Loucy (cell line): ENCODE data around the gene BABAM2.

Experiments
- H2AFZ ChIP-seq: fragments of 200-600 bp; sonication (generic); 2 replicates; pipeline ENCODE4 v1.6.0; 2016; ENCODE audit warnings: antibody characterized with exemption, mild to moderate bottlenecking, low read length, moderate library complexity
- H3F3A ChIP-seq: fragments of 200-600 bp; 2 replicates; pipeline ENCODE4 v1.6.0; 2016; ENCODE audit warnings: antibody characterized with exemption, low read depth, mild to moderate bottlenecking
- H3K27me3 ChIP-seq: fragments of 200-600 bp; sonication (generic); 2 replicates; pipeline ENCODE4 v1.6.1; 2014; ENCODE audit warnings: low read length, mild to moderate bottlenecking; ENCODE audit not compliant: insufficient read depth, poor library complexity, severe bottlenecking
- H3K36me3 ChIP-seq: fragments of 200-600 bp; sonication (generic); 2 replicates; pipeline ENCODE4 v1.6.1; 2016; ENCODE audit warnings: low read length; ENCODE audit not compliant: insufficient read depth
- H3K4me1 ChIP-seq: fragments of 200-600 bp; sonication (generic); 2 replicates; pipeline ENCODE4 v1.5.1; 2014; ENCODE audit warnings: low read length, mild to moderate bottlenecking; ENCODE audit not compliant: insufficient read depth, poor library complexity, severe bottlenecking
- H3K4me2 ChIP-seq: fragments of 200-600 bp; sonication (generic); 2 replicates; pipeline ENCODE4 v1.6.0; 2014; ENCODE audit warnings: antibody characterized with exemption, low read length, low read depth, mild to moderate bottlenecking; ENCODE audit not compliant: poor library complexity, severe bottlenecking
- H3K4me3 ChIP-seq: fragments of 200-600 bp; sonication (generic); 2 replicates; pipeline ENCODE4 v1.5.1; 2014; ENCODE audit warnings: low read length, mild to moderate bottlenecking, mixed read lengths; ENCODE audit not compliant: poor library complexity, severe bottlenecking
- H3K79me2 ChIP-seq: fragments of 200-600 bp; sonication (generic); 2 replicates; pipeline ENCODE4 v1.6.1; 2014; ENCODE audit warnings: low read length; ENCODE audit not compliant: insufficient read depth
- H3K9ac ChIP-seq: fragments of 200-600 bp; sonication (generic); 2 replicates; pipeline ENCODE4 v1.6.0; 2014; ENCODE audit warnings: mild to moderate bottlenecking, low read depth, low read length, moderate library complexity; ENCODE audit not compliant: poor library complexity, severe bottlenecking
- H3K9me2 ChIP-seq: fragments of 200-600 bp; sonication (generic); replicated peaks from 2 replicates; pipeline ENCODE4 v1.6.1; 2016; ENCODE audit warnings: low read depth, low read length, mixed read lengths
- H3K9me3 ChIP-seq: fragments of 200-600 bp; sonication (generic); 2 replicates; pipeline ENCODE4 v1.6.1; 2014; ENCODE audit warnings: mild to moderate bottlenecking, antibody characterized with exemption, low read length, low read depth; ENCODE audit not compliant: insufficient read depth
- H4K20me1 ChIP-seq: fragments of 200-600 bp; sonication (generic); 2 replicates; pipeline ENCODE4 v1.6.0; 2014; ENCODE audit warnings: antibody characterized with exemption, low read length, mild to moderate bottlenecking; ENCODE audit not compliant: insufficient read depth, poor library complexity, severe bottlenecking
- EZH2phosphoT487 ChIP-seq: fragments of 200-600 bp; IDR thresholded peaks from 2 replicates; pipeline ENCODE4 v1.6.1; 2018; ENCODE audit warnings: antibody characterized with exemption, mild to moderate bottlenecking, moderate library complexity, borderline replicate concordance
- TF ChIP-seq, protein P1 (sequence below): fragments of 200-600 bp; sonication (generic); conservative IDR thresholded peaks from 2 replicates; pipeline ENCODE4 v1.5.1; 2014; ENCODE audit warnings: mild to moderate bottlenecking, antibody characterized with exemption, low read length

Gene BABAM2

DNA sequence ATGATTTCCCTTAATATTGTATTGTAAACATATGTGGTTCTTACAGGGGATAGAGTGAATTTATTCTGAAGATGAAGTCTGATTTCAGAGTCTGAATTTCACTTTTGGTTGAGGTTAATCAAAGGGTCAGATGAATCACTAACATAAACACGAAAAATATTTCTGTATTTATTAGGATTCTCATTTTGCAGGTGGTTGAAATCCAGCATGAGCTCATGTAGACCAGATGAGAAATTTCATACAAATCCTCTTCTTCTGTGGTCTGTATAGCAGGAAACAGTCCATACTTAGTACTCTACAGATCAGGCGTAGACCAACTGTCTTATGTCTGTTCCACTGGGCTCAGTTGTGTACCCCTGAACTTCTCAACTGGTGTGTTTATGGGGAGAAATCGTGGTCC, 157.8 kb downstream of the BABAM2 start:
- H3F3A ChIP-seq: no peaks in the 10 kb centered on the region
- no peak overlapping the region for H3K9ac ChIP-seq
- no peaks in the 10 kb centered on the region for H4K20me1 ChIP-seq
- no peaks in the 10 kb centered on the region for H3K9me3 ChIP-seq
- H3K4me3 ChIP-seq: no peak overlapping the region
- no peaks in the 10 kb centered on the region for H3K9me2 ChIP-seq
- peak overlapping the region; percentile 6 for H3K4me2 ChIP-seq
- H2AFZ ChIP-seq: no peak overlapping the region
- TF ChIP-seq, protein P1, sequence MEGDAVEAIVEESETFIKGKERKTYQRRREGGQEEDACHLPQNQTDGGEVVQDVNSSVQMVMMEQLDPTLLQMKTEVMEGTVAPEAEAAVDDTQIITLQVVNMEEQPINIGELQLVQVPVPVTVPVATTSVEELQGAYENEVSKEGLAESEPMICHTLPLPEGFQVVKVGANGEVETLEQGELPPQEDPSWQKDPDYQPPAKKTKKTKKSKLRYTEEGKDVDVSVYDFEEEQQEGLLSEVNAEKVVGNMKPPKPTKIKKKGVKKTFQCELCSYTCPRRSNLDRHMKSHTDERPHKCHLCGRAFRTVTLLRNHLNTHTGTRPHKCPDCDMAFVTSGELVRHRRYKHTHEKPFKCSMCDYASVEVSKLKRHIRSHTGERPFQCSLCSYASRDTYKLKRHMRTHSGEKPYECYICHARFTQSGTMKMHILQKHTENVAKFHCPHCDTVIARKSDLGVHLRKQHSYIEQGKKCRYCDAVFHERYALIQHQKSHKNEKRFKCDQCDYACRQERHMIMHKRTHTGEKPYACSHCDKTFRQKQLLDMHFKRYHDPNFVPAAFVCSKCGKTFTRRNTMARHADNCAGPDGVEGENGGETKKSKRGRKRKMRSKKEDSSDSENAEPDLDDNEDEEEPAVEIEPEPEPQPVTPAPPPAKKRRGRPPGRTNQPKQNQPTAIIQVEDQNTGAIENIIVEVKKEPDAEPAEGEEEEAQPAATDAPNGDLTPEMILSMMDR: no peak
- no peak for TF ChIP-seq EZH2phosphoT487
- H3K4me1 ChIP-seq: peaks cover 33% of the 10 kb centered on the region
- no peaks in the 10 kb centered on the region for H3K79me2 ChIP-seq
- H3K27me3 ChIP-seq: no peaks in the 10 kb centered on the region
- no peaks in the 10 kb centered on the region for H3K36me3 ChIP-seq

DNA sequence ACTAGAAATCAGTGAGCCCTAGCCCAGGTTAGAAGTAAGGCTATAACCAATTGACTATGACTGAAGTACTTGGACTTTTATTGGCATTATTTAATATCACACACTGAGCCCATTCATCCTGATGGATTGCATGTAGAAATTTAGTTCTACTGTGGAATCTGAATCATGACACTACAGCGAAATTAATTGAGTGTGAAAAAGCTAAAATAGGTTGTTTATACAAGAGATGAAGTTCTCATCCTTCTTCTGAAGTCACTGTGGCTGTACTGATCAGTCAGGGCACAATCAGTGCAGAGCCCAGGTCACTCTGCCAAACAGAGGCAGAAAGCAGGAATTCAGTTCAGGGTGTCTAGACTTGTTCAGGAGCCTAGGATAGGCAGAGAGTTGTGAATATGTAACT, 158.9 kb downstream of the BABAM2 start:
- TF ChIP-seq EZH2phosphoT487: no peak
- TF ChIP-seq, protein P1: no peak
- H3F3A ChIP-seq: no peaks in the 10 kb centered on the region
- no peaks in the 10 kb centered on the region for H3K9me3 ChIP-seq
- H3K36me3 ChIP-seq: no peaks in the 10 kb centered on the region
- no peak overlapping the region for H3K4me3 ChIP-seq
- H3K9me2 ChIP-seq: no peaks in the 10 kb centered on the region
- H3K27me3 ChIP-seq: no peaks in the 10 kb centered on the region
- H3K9ac ChIP-seq: no peak overlapping the region
- H3K4me1 ChIP-seq: peaks cover 35% of the 10 kb centered on the region
- H2AFZ ChIP-seq: no peak overlapping the region
- no peak overlapping the region for H3K4me2 ChIP-seq
- no peaks in the 10 kb centered on the region for H3K79me2 ChIP-seq
- H4K20me1 ChIP-seq: no peaks in the 10 kb centered on the region

DNA sequence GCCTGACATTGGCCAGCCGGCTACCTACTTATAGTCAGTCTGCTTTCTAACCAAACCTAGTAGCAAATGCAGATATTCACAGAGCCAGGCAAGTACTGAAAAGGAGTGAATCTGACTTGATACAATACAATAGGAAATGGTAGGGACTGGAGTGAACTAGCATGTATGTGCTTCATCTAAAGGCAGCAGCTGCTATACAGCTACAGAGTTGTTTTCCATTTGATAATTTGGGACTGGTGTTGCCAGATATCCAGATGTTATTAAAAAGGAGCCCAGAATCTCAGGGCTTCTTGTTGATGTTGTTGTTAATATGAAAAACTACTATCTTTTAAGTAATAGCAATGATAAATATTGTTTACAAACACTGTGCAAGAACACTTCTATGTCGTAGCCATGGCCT, 159.4 kb downstream of the BABAM2 start:
- no peak overlapping the region for H2AFZ ChIP-seq
- no peaks in the 10 kb centered on the region for H3F3A ChIP-seq
- no peak overlapping the region for H3K9ac ChIP-seq
- H3K36me3 ChIP-seq: no peaks in the 10 kb centered on the region
- no peaks in the 10 kb centered on the region for H3K79me2 ChIP-seq
- H3K4me3 ChIP-seq: no peak overlapping the region
- TF ChIP-seq, protein P1: no peak
- TF ChIP-seq EZH2phosphoT487: no peak
- H3K9me2 ChIP-seq: no peaks in the 10 kb centered on the region
- no peaks in the 10 kb centered on the region for H3K27me3 ChIP-seq
- no peaks in the 10 kb centered on the region for H3K9me3 ChIP-seq
- H3K4me2 ChIP-seq: no peak overlapping the region
- H4K20me1 ChIP-seq: no peaks in the 10 kb centered on the region
- peaks cover 35% of the 10 kb centered on the region for H3K4me1 ChIP-seq
